H1 (cell line): ENCODE results near the gene MOB4. TPM values are rescaled to one million over a fixed set of nuclear protein-coding genes. Genes with fewer than 3 reads are reported as not detected.

Source experiments
- CTCF ChIA-PET: fragments of 300-600 bp; sonication (Branson Sonifier 250); formaldehyde crosslinking; loops from one replicate; lab custom pipeline; 2021; ENCODE audit not compliant: partially characterized antibody; lab: Charles Lee
- POLR2A ChIA-PET: fragments of 300-600 bp; sonication (Branson Sonifier 250); formaldehyde crosslinking; loops from one replicate; lab custom pipeline; 2021; ENCODE audit warnings: inconsistent platforms; ENCODE audit not compliant: partially characterized antibody; lab: Charles Lee
- DNase-seq, 2 experiments: peaks; one replicate each; pipeline versions ENCODE4 v3.0.0 to v3.0.0-alpha.2; 2010 to 2022; ENCODE audit warnings: low spot score in 2 of 2, low read depth in 1 of 2, mixed read lengths in 1 of 2
- FAIRE-seq: peaks from 2 replicates; lab custom pipeline; 2011; peaks lifted over from hg19 to GRCh38; lab: Jason Lieb, UNC
- H2AFZ ChIP-seq: 2 replicates; pipeline ENCODE4 v1.8.1; 2012; ENCODE audit warnings: low read length, inconsistent platforms
- H2AK5ac ChIP-seq: 2 replicates; pipeline ENCODE4 v1.6.1; 2013; ENCODE audit warnings: low read depth, low read length
- H2BK120ac ChIP-seq: replicated peaks from 2 replicates; pipeline ENCODE3; 2013; ENCODE audit warnings: low read depth, low read length, inconsistent platforms
- H2BK12ac ChIP-seq: 2 replicates; pipeline ENCODE4 v1.6.1; 2013; ENCODE audit warnings: low read depth, low read length
- H2BK15ac ChIP-seq: 2 replicates; pipeline ENCODE4 v1.6.1; 2013; ENCODE audit warnings: low read length
- H2BK20ac ChIP-seq: 2 replicates; pipeline ENCODE4 v1.6.1; 2013; ENCODE audit warnings: low read length
- H2BK5ac ChIP-seq: 2 replicates; pipeline ENCODE4 v1.6.1; 2013; ENCODE audit warnings: low read depth, low read length
- H3K14ac ChIP-seq: 2 replicates; pipeline ENCODE4 v1.6.1; 2013; ENCODE audit warnings: inconsistent platforms; ENCODE audit not compliant: insufficient read length
- H3K18ac ChIP-seq: 2 replicates; pipeline ENCODE4 v1.6.1; 2013; ENCODE audit warnings: low read length; ENCODE audit errors: extremely low read depth
- H3K23ac ChIP-seq: 2 replicates; pipeline ENCODE4 v1.6.1; 2013; ENCODE audit warnings: inconsistent platforms; ENCODE audit not compliant: insufficient read length
- H3K23me2 ChIP-seq: 2 replicates; pipeline ENCODE4 v1.6.1; 2013; ENCODE audit warnings: low read depth, low read length
- H3K27ac ChIP-seq: 2 replicates; pipeline ENCODE4 v1.6.1; 2011; ENCODE audit warnings: low read depth, low read length, inconsistent platforms
- H3K27me3 ChIP-seq, 4 experiments: replicated peaks in 1 of 4; 1 replicate in 1 of 4; 2 replicates in 3 of 4; pipeline versions ENCODE4 v1.6.1 to v1.8.1; 2011 to 2013; ENCODE audit warnings: low read length in 3 of 4, mild to moderate bottlenecking in 3 of 4, inconsistent platforms in 2 of 4, mixed read lengths in 2 of 4, moderate library complexity in 1 of 4; ENCODE audit not compliant: control insufficient read depth in 3 of 4, insufficient read depth in 3 of 4; ENCODE audit errors: extremely low read depth in 1 of 4
- H3K36me3 ChIP-seq, 4 experiments: 2 replicates each; pipeline versions ENCODE4 v1.6.1 to v1.8.1; 2011 to 2013; ENCODE audit warnings: mild to moderate bottlenecking in 4 of 4, low read length in 3 of 4, moderate library complexity in 2 of 4, control low read depth in 1 of 4, inconsistent platforms in 1 of 4; ENCODE audit not compliant: insufficient read depth in 4 of 4, control insufficient read depth in 2 of 4
- H3K4ac ChIP-seq: replicated peaks from 2 replicates; pipeline ENCODE3; 2013; ENCODE audit warnings: low read length, low read depth, mixed read lengths, inconsistent platforms; ENCODE audit not compliant: insufficient read length
- H3K4me1 ChIP-seq, 4 experiments: replicated peaks in 1 of 4; 1 replicate in 1 of 4; 2 replicates in 3 of 4; pipeline versions ENCODE4 v1.6.1 to v1.8.1; 2011 to 2013; ENCODE audit warnings: low read length in 3 of 4, inconsistent platforms in 2 of 4, mixed read lengths in 1 of 4; ENCODE audit not compliant: insufficient read depth in 4 of 4, control insufficient read depth in 3 of 4
- H3K4me2 ChIP-seq, 2 experiments: 2 replicates each; pipeline versions ENCODE4 v1.6.1 to v1.8.1; 2011 to 2013; ENCODE audit warnings: low read depth in 2 of 2, low read length in 2 of 2, control low read depth in 1 of 2, inconsistent platforms in 1 of 2, mild to moderate bottlenecking in 1 of 2; ENCODE audit not compliant: insufficient read depth in 1 of 2
- H3K4me3 ChIP-seq, 4 experiments: fragments of 200-600, 300-600 bp in 1 of 4; sonication (generic), shearing (Covaris generic), sonication (Bioruptor Twin) in 1 of 4; 2 replicates each; pipeline versions ENCODE4 v1.5.1 to v1.8.1; 2011 to 2016; ENCODE audit warnings: low read length in 4 of 4, low read depth in 3 of 4, control low read depth in 2 of 4, inconsistent platforms in 2 of 4, mild to moderate bottlenecking in 2 of 4, mixed read lengths in 1 of 4, moderate library complexity in 1 of 4; ENCODE audit not compliant: insufficient read depth in 2 of 4; ENCODE audit errors: extremely low read depth in 1 of 4
- H3K56ac ChIP-seq: replicated peaks from 2 replicates; pipeline ENCODE3; 2013; ENCODE audit warnings: low read depth, mild to moderate bottlenecking, mixed read lengths, low read length, inconsistent platforms; ENCODE audit not compliant: insufficient read length
- H3K79me1 ChIP-seq: 2 replicates; pipeline ENCODE4 v1.6.1; 2013; ENCODE audit warnings: low read depth, low read length, control low read depth
- H3K79me2 ChIP-seq, 2 experiments: 2 replicates each; pipeline versions ENCODE4 v1.6.1 to v1.8.1; 2012 to 2013; ENCODE audit warnings: low read length in 2 of 2, mild to moderate bottlenecking in 2 of 2, inconsistent platforms in 1 of 2; ENCODE audit not compliant: insufficient read depth in 2 of 2, control insufficient read depth in 1 of 2
- H3K9ac ChIP-seq, 4 experiments: replicated peaks in 1 of 4; 1 replicate in 1 of 4; 2 replicates in 3 of 4; pipeline versions ENCODE4 v1.6.1 to v1.8.1; 2011 to 2013; ENCODE audit warnings: low read depth in 3 of 4, low read length in 3 of 4, control low read depth in 2 of 4, mild to moderate bottlenecking in 2 of 4, moderate library complexity in 2 of 4, inconsistent platforms in 1 of 4; ENCODE audit errors: extremely low read depth in 1 of 4
- H3K9me3 ChIP-seq, 2 experiments: 2 replicates each; pipeline versions ENCODE4 v1.6.1 to v1.8.1; 2012 to 2013; ENCODE audit warnings: mild to moderate bottlenecking in 2 of 2, moderate library complexity in 2 of 2, control low read depth in 1 of 2, inconsistent platforms in 1 of 2, low read depth in 1 of 2, low read length in 1 of 2, mixed read lengths in 1 of 2; ENCODE audit not compliant: insufficient read depth in 2 of 2
- H4K20me1 ChIP-seq, 2 experiments: replicated peaks in 1 of 2; 2 replicates each; pipeline versions ENCODE3 to v1.8.1; 2011 to 2013; ENCODE audit warnings: inconsistent platforms in 2 of 2, low read length in 2 of 2, mild to moderate bottlenecking in 1 of 2; ENCODE audit not compliant: insufficient read depth in 2 of 2, control insufficient read depth in 1 of 2
- H4K5ac ChIP-seq: 2 replicates; pipeline ENCODE4 v1.6.1; 2013; ENCODE audit warnings: low read length, low read depth, mixed read lengths, inconsistent platforms; ENCODE audit not compliant: insufficient read length
- H4K8ac ChIP-seq: 2 replicates; pipeline ENCODE4 v1.8.0; 2013; ENCODE audit warnings: mild to moderate bottlenecking, moderate library complexity, low read length, inconsistent platforms; ENCODE audit not compliant: insufficient read depth; ENCODE audit errors: extremely low read depth
- H4K91ac ChIP-seq: replicated peaks from 2 replicates; pipeline ENCODE3; 2013; ENCODE audit warnings: low read length, mixed read lengths, inconsistent platforms; ENCODE audit not compliant: insufficient read length
- CTBP2 ChIP-seq: IDR thresholded peaks from 2 replicates; pipeline ENCODE4 v1.7.0; 2011; ENCODE audit warnings: borderline replicate concordance, mild to moderate bottlenecking, moderate library complexity, mixed read lengths, low read length; ENCODE audit not compliant: insufficient read depth, insufficient read length
- MAX ChIP-seq: IDR thresholded peaks from 2 replicates; pipeline ENCODE4 v1.6.1; 2012; ENCODE audit warnings: inconsistent platforms
- SP4 ChIP-seq: IDR thresholded peaks from 2 replicates; pipeline ENCODE4 v1.6.1; 2012; ENCODE audit warnings: low read length, inconsistent platforms
- TCF12 ChIP-seq: IDR thresholded peaks from 2 replicates; pipeline ENCODE4 v1.6.1; 2011; ENCODE audit warnings: low read depth, mild to moderate bottlenecking, low read length
- WGBS, 2 experiments: shearing (Covaris generic) in 1 of 2; methylation state at CpG; one replicate each; pipeline versions ENCODE4 v1.1.6 to v1.1.7; 2013 to 2015; ENCODE audit warnings: low lambda C conversion rate in 2 of 2, mixed read lengths in 2 of 2, inconsistent platforms in 1 of 2, low coverage in 1 of 2, missing lambda C conversion rate in 1 of 2; ENCODE audit not compliant: insufficient replicate concordance in 2 of 2, insufficient coverage in 1 of 2, insufficient read length in 1 of 2; ENCODE audit errors: extremely low coverage in 1 of 2, missing lambda C conversion rate in 1 of 2; 5-methylcytosine and 5-hydroxymethylcytosine counted together
- polyA plus RNA-seq, 7 experiments: library from polyadenylated mRNA; depleted of rRNA in 3 of 7; stranded (reverse) in 5 of 7; unstranded in 2 of 7; fragments of >200 nt in 5 of 7; fragments of 200-250 nt in 2 of 7; gene quantifications; 1 replicate in 5 of 7; 2 replicates in 1 of 7; 4 replicates in 1 of 7; pipeline versions ENCODE4 v1.2.1 to v1.2.3, GENCODE V29; 2011 to 2013; ENCODE audit warnings: missing spikeins in 2 of 7, mixed read lengths in 2 of 7
- total RNA-seq: library from RNA; stranded (reverse); fragmentation: NEBNext Ultra II Directional; extraction: Animal tissue kit (Norgen Biotek cat#: 25700); gene quantifications from 2 replicates; pipeline ENCODE4 v1.2.1, GENCODE V29; 2021

Gene MOB4
- total and polyA plus RNA-seq, 2 of the 8 experiments (the other 6 are each of a cell fraction or from before 2014, with no cell fraction given): 51.5 to 54.2 TPM

GRCh38 chr2:197571627-197572271, 55.9 kb downstream of the MOB4 start:
- POLR2A ChIA-PET: interaction anchor here (0.8 to 1.5 kb wide), 3 partner anchors 11 to 14 kb away, joined by 3 to 6 read pairs (median 6); no protein-coding TSS in a partner anchor
- TF ChIP-seq MAX (0 out of 2 replicates have a peak, but pooled peaks have one; percentile 9), SP4 (no peak), CTBP2 (no peak), TCF12 (no peak)

More at GRCh38 chr2:197571627-197572271, 55.9 kb downstream of the MOB4 start:
- no peak overlapping the region for H3K23ac ChIP-seq
- 95% methylated on average over 10 of the region's 10 CpGs; no CpG with 5 or more reads in 1 of the 2 experiments for WGBS, 2 experiments
- FAIRE-seq (no peak), DNase-seq (no peak)
- no peak overlapping the region for H4K91ac ChIP-seq
- no peak overlapping the region for H2BK5ac ChIP-seq
- H2AK5ac ChIP-seq: no peak overlapping the region
- H2BK20ac ChIP-seq: no peak overlapping the region
- H2BK15ac ChIP-seq: no peak overlapping the region
- peaks cover 0 to 29% (median 3%) of the 10 kb centered on the region in 4 experiments; a peak in 4 of 8 replicates for H3K36me3 ChIP-seq
- H3K14ac ChIP-seq: no peak overlapping the region
- no peak overlapping the region for H3K18ac ChIP-seq
- H3K4me1 ChIP-seq: peaks cover 0 to 2% (median 0%) of the 10 kb centered on the region in 4 experiments; a peak in 2 of 7 replicates
- H3K4me2 ChIP-seq: no peak overlapping the region
- no peak overlapping the region for H3K56ac ChIP-seq
- H3K27ac ChIP-seq: no peak overlapping the region
- H3K79me1 ChIP-seq: no peaks in the 10 kb centered on the region
- no peak overlapping the region for H3K9ac ChIP-seq
- peaks cover 27 to 37% of the 10 kb centered on the region in 2 experiments for H3K9me3 ChIP-seq
- no peak overlapping the region for H2BK120ac ChIP-seq
- H4K20me1 ChIP-seq: no peaks in the 10 kb centered on the region
- CTCF ChIA-PET: interaction anchor here (0.6 kb wide), 1 partner anchor 37 kb away, joined by 3 read pairs; no protein-coding TSS in a partner anchor
- no peak overlapping the region for H2AFZ ChIP-seq
- H3K4me3 ChIP-seq: no peak overlapping the region
- no peak overlapping the region for H4K8ac ChIP-seq
- no peak overlapping the region for H4K5ac ChIP-seq
- H3K4ac ChIP-seq: no peak overlapping the region
- H3K27me3 ChIP-seq: no peaks in the 10 kb centered on the region; a peak in 1 of 7 replicates
- no peak overlapping the region for H2BK12ac ChIP-seq
- no peaks in the 10 kb centered on the region for H3K79me2 ChIP-seq
- no peaks in the 10 kb centered on the region for H3K23me2 ChIP-seq
